ENCODE data around the gene EPM2A.

GRCh38 chr6:145755682-145756081 lies 20.4 kb upstream of the EPM2A start:
- no peak for TF ChIP-seq POLR2A (IDR thresholded peaks at IDR 0.05)
- TF ChIP-seq CTCF (IDR thresholded peaks at IDR 0.05) = no peak
